Keratinocyte (primary cell): ENCODE measurements around the gene DOP1B. TPM values are rescaled to one million over a fixed set of nuclear protein-coding genes. Genes with fewer than 3 reads are reported as not detected.

Experiments used
- DNase-seq: peaks from one replicate; pipeline ENCODE4 v3.0.0-alpha.2; 2011; ENCODE audit warnings: low read depth, missing footprints, low spot score
- FAIRE-seq: peaks from 2 replicates; lab custom pipeline; 2011; peaks lifted over from hg19 to GRCh38; lab: Jason Lieb, UNC
- H2AFZ ChIP-seq: 2 replicates; pipeline ENCODE4 v1.6.0; 2012; ENCODE audit warnings: low read length, control low read depth, inconsistent platforms; ENCODE audit not compliant: control insufficient read depth
- H3K27ac ChIP-seq: 2 replicates; pipeline ENCODE4 v1.5.1; 2011; ENCODE audit warnings: low read length; ENCODE audit not compliant: control insufficient read depth, insufficient read depth
- H3K27me3 ChIP-seq: 3 replicates; pipeline ENCODE4 v1.6.0; 2011; ENCODE audit warnings: low read length; ENCODE audit not compliant: control insufficient read depth, insufficient read depth; ENCODE audit errors: extremely low read depth
- H3K36me3 ChIP-seq, 2 experiments: 2 replicates in 1 of 2; 3 replicates in 1 of 2; pipeline ENCODE4 v1.5.1; 2011; ENCODE audit warnings: low read length in 2 of 2, mild to moderate bottlenecking in 1 of 2; ENCODE audit not compliant: control insufficient read depth in 2 of 2, insufficient read depth in 2 of 2; ENCODE audit errors: extremely low read depth in 1 of 2
- H3K4me1 ChIP-seq: 3 replicates; pipeline ENCODE4 v1.5.1; 2011; ENCODE audit warnings: low read length; ENCODE audit not compliant: control insufficient read depth, insufficient read depth; ENCODE audit errors: extremely low read depth
- H3K4me2 ChIP-seq: 3 replicates; pipeline ENCODE4 v1.6.0; 2011; ENCODE audit warnings: low read depth, low read length; ENCODE audit not compliant: control insufficient read depth, insufficient read depth; ENCODE audit errors: extremely low read depth
- H3K4me3 ChIP-seq, 3 experiments: fragments of 200-600 bp in 1 of 3; sonication (generic) in 1 of 3; 2 replicates in 2 of 3; 3 replicates in 1 of 3; pipeline ENCODE4 v1.5.1; 2011 to 2016; ENCODE audit warnings: low read length in 3 of 3, mild to moderate bottlenecking in 3 of 3, control low read depth in 2 of 3, inconsistent platforms in 1 of 3, low read depth in 1 of 3, mixed read lengths in 1 of 3, mixed run types in 1 of 3, moderate library complexity in 1 of 3; ENCODE audit not compliant: control insufficient read depth in 2 of 3, insufficient read depth in 2 of 3; ENCODE audit errors: extremely low read depth in 1 of 3
- H3K79me2 ChIP-seq: 2 replicates; pipeline ENCODE4 v1.6.0; 2012; ENCODE audit warnings: low read length; ENCODE audit not compliant: control insufficient read depth, insufficient read depth
- H3K9ac ChIP-seq: 3 replicates; pipeline ENCODE4 v1.6.0; 2011; ENCODE audit warnings: low read length; ENCODE audit not compliant: control insufficient read depth, insufficient read depth; ENCODE audit errors: extremely low read depth
- H3K9me1 ChIP-seq: 3 replicates; pipeline ENCODE4 v1.6.0; 2011; ENCODE audit warnings: low read length; ENCODE audit not compliant: control insufficient read depth, insufficient read depth; ENCODE audit errors: extremely low read depth
- H3K9me3 ChIP-seq: 2 replicates; pipeline ENCODE4 v1.5.1; 2012; ENCODE audit warnings: low read depth, low read length; ENCODE audit not compliant: control insufficient read depth
- H4K20me1 ChIP-seq: 3 replicates; pipeline ENCODE4 v1.6.0; 2011; ENCODE audit warnings: low read length; ENCODE audit not compliant: control insufficient read depth, insufficient read depth; ENCODE audit errors: extremely low read depth
- EZH2 ChIP-seq: IDR thresholded peaks from one replicate; pipeline ENCODE4 v1.6.1; 2012; ENCODE audit warnings: inconsistent platforms, mild to moderate bottlenecking, low read length, moderate library complexity
- dilution Hi-C: fragments of 300-500 bp; cut with MboI; formaldehyde crosslinking; loops from one replicate; pipeline ENCODE4 v1.7.0; 2020; ENCODE audit warnings: low sequenced_read_pairs; ENCODE audit not compliant: extremely low pct_ligation_motif_present
- polyA plus RNA-seq, 5 experiments: library from polyadenylated mRNA; depleted of rRNA in 3 of 5; stranded (reverse) in 3 of 5; stranded (forward) in 1 of 5; unstranded in 1 of 5; fragments of >200 nt; gene quantifications; 1 replicate in 1 of 5; 2 replicates in 3 of 5; 3 replicates in 1 of 5; pipeline versions ENCODE4 v1.2.1 to v1.2.3, GENCODE V29; 2011 to 2012; ENCODE audit warnings: missing spikeins in 2 of 5, low read depth in 1 of 5, low replicate concordance in 1 of 5
- TF ChIP-seq, protein P1 (sequence below), 3 experiments: IDR thresholded peaks in 1 of 3; conservative IDR thresholded peaks in 1 of 3; optimal IDR thresholded peaks in 1 of 3; 2 replicates in 2 of 3; 3 replicates in 1 of 3; pipeline versions ENCODE3 to v1.5.1; 2011; ENCODE audit warnings: low read length in 3 of 3, mild to moderate bottlenecking in 3 of 3, moderate library complexity in 2 of 3, control low read depth in 1 of 3, inconsistent platforms in 1 of 3; ENCODE audit not compliant: insufficient read depth in 2 of 3; ENCODE audit errors: extremely low read depth in 1 of 3

The DOP1B gene
- polyA plus RNA-seq, 1 donor (not counting 4 experiments of a cell fraction or from before 2014, with no cell fraction given) = 2.9 TPM

DNA sequence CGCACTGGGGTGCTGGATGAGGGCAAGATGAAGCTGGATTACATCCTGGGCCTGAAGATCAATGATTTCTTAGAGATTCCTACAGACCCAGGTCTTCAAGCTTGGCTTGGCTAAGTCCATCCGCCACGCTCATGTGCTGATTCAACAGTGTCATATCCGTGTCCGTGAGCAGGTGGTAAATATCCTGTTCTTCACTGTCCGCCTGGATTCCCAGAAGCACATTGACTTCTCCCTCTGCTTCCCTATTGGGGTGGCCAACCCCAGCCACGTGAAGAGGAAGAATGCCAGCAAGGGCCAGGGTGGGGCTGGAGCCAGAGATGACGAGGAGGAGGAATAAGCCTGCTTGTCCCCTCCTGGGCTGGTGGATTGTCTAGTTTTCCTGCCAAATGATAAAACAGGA lies 23.9 kb upstream of the DOP1B start:
- Histone ChIP-seq H3K4me1 (peaks cover 21% of the 10 kb centered on the region), H3K4me2 (no peak overlapping the region), H3K27ac (no peak overlapping the region), H4K20me1 (no peaks in the 10 kb centered on the region), H3K27me3 (no peaks in the 10 kb centered on the region), H3K79me2 (no peaks in the 10 kb centered on the region), H3K4me3 (no peak overlapping the region), H3K9me1 (no peaks in the 10 kb centered on the region), H3K36me3 (no peaks in the 10 kb centered on the region), H2AFZ (no peak overlapping the region), H3K9me3 (no peaks in the 10 kb centered on the region), H3K9ac (no peak overlapping the region)
- FAIRE-seq = no peak
- DNase-seq = no peak
- TF ChIP-seq, protein P1, sequence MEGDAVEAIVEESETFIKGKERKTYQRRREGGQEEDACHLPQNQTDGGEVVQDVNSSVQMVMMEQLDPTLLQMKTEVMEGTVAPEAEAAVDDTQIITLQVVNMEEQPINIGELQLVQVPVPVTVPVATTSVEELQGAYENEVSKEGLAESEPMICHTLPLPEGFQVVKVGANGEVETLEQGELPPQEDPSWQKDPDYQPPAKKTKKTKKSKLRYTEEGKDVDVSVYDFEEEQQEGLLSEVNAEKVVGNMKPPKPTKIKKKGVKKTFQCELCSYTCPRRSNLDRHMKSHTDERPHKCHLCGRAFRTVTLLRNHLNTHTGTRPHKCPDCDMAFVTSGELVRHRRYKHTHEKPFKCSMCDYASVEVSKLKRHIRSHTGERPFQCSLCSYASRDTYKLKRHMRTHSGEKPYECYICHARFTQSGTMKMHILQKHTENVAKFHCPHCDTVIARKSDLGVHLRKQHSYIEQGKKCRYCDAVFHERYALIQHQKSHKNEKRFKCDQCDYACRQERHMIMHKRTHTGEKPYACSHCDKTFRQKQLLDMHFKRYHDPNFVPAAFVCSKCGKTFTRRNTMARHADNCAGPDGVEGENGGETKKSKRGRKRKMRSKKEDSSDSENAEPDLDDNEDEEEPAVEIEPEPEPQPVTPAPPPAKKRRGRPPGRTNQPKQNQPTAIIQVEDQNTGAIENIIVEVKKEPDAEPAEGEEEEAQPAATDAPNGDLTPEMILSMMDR (optimal IDR thresholded peaks at IDR 0.05 in 1 of 3, IDR thresholded peaks at IDR 0.05 in 1 of 3, conservative IDR thresholded peaks at IDR 0.05 in 1 of 3; ENCODE audit: extremely low read depth in 1 of 3, insufficient read depth in 2 of 3, low read length in 3 of 3) = no peak
- no peak for TF ChIP-seq EZH2
- dilution Hi-C loops = no loop called here

DNA sequence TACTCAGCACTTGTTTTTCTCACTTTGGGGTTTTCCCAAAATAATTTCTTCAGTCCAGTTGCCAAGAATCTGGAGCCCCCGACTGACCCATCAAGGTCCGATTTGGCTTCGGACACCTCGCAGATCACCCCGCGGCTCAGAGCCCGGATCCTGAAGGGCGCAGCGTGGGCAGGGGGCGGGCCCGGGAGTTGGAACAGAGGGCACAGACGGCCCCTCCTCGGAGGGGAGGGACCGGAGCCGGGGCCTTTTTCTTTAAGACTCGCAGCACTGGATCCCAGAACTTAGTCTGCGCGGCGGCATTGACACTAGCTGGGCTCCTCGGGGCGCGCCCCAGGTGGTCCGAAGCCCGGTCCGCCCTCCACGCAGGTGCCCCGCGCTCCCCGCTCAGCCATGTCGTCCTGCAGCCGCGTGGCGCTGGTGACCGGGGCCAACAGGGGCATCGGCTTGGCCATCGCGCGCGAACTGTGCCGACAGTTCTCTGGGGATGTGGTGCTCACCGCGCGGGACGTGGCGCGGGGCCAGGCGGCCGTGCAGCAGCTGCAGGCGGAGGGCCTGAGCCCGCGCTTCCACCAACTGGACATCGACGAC lies 21.7 kb upstream of the DOP1B start, which contains the start of gene CBR3:
TSS of gene CBR3 (plus strand) at position 277 of the 588 bp plus-strand sequence. CDS start at position 391, 114 bp downstream.
- peaks cover 21% of the 10 kb centered on the region for H3K4me1 ChIP-seq
- H3K9ac ChIP-seq = peak within 1 kb of the TSS; percentile 81
- dilution Hi-C loops = no loop called here
- no peak for TF ChIP-seq EZH2
- TF ChIP-seq, protein P1 (optimal IDR thresholded peaks at IDR 0.05 in 1 of 3, IDR thresholded peaks at IDR 0.05 in 1 of 3, conservative IDR thresholded peaks at IDR 0.05 in 1 of 3; ENCODE audit: extremely low read depth in 1 of 3, insufficient read depth in 2 of 3, low read length in 3 of 3) = no peak
- no peaks in the 10 kb centered on the region for H3K79me2 ChIP-seq
- H3K4me3 ChIP-seq = peak within 1 kb of the TSS; percentile 36 to 91 (median 76)
- H3K27me3 ChIP-seq = no peaks in the 10 kb centered on the region
- no peak for DNase-seq
- no peaks in the 10 kb centered on the region for H3K9me3 ChIP-seq
- peak within 1 kb of the TSS; percentile 90 for H2AFZ ChIP-seq
- H4K20me1 ChIP-seq = no peaks in the 10 kb centered on the region
- peak within 1 kb of the TSS; percentile 91 for H3K4me2 ChIP-seq
- peak within 1 kb of the TSS; percentile 78 for H3K27ac ChIP-seq
- no peaks in the 10 kb centered on the region for H3K9me1 ChIP-seq
- no peak for FAIRE-seq
- H3K36me3 ChIP-seq = no peaks in the 10 kb centered on the region
